Activated CD8-positive, alpha-beta T cell treated with anti-CD3 and anti-CD28 coated beads for 36 hours (primary cell): ENCODE data around the gene OAT. TPM values are rescaled to one million over a fixed set of nuclear protein-coding genes. Genes with fewer than 3 reads are reported as not detected.

Experiments used
- ATAC-seq: fragments of 200-7000 bp; cut with Tn5 transposase; one replicate; pipeline ENCODE4 v1.10.0; 2021; ENCODE audit warnings: mild to moderate bottlenecking, moderate library complexity
- CTCF ChIA-PET: fragments of 350-600 bp; sonication (Branson Sonifier 250); formaldehyde crosslinking; loops from one replicate; lab custom pipeline; 2021; ENCODE audit warnings: antibody characterized with exemption; lab: Charles Lee
- POLR2A ChIA-PET: fragments of 350-600 bp; sonication (Branson Sonifier 250); formaldehyde crosslinking; loops from one replicate; lab custom pipeline; 2021; ENCODE audit warnings: antibody characterized with exemption; lab: Charles Lee
- DNase-seq: peaks from one replicate; pipeline ENCODE4 v3.0.0-alpha.2; 2020
- H3K27ac Mint-ChIP-seq: one replicate; pipeline ENCODE4 v1.8.0; 2021; ENCODE audit warnings: mild to moderate bottlenecking, mixed read lengths
- H3K27me3 Mint-ChIP-seq: one replicate; pipeline ENCODE4 v1.8.0; 2021; ENCODE audit warnings: mixed read lengths
- H3K36me3 Mint-ChIP-seq: one replicate; pipeline ENCODE4 v1.8.0; 2021; ENCODE audit warnings: low read depth, mixed read lengths
- H3K4me1 Mint-ChIP-seq: one replicate; pipeline ENCODE4 v1.8.0; 2021; ENCODE audit warnings: low read depth, mixed read lengths
- H3K4me3 Mint-ChIP-seq: one replicate; pipeline ENCODE4 v1.8.0; 2021; ENCODE audit warnings: mild to moderate bottlenecking, moderate library complexity, mixed read lengths
- H3K9me3 Mint-ChIP-seq: one replicate; pipeline ENCODE4 v1.8.0; 2021; ENCODE audit warnings: mixed read lengths
- intact Hi-C: fragments of 100-400 bp; cut with micrococcal nuclease; formaldehyde crosslinking; loops from one replicate; pipeline ENCODE4 v1.10.0; 2022
- total RNA-seq, 2 experiments: library from RNA; stranded (reverse); gene quantifications; one replicate each; pipeline ENCODE4 v1.2.3, GENCODE V29; 2021
- TF ChIP-seq, protein P1 (sequence below): fragments of 200-600 bp; IDR thresholded peaks from one replicate; pipeline ENCODE4 v1.8.0; 2022; ENCODE audit warnings: antibody characterized with exemption, mild to moderate bottlenecking

The OAT gene
- total RNA-seq, 2 experiments from 2014 or later = 40.2 to 44.3 TPM

DNA sequence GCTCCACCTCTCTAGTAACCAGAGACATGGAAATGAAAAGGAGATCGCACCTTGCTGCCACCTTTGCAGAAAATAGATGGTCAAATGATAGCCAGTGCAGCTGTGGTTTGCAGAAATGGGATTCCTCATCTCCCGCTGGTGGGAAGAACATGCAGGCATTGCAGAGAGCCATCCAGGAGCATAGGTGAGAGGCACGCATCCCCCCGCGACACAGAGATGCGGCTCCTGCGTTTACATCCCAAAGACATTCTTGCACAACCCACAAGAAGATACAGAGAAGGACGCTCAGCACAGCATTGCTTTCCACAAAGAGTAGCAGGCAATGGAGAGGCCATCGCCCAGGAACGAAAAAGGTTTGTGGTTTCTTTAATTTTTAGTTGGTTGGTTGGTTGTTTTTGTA, 56.2 kb downstream of the OAT start:
- Mint-ChIP-seq H3K4me1 (no peaks in the 10 kb centered on the region), H3K9me3 (no peaks in the 10 kb centered on the region), H3K4me3 (no peak overlapping the region), H3K27me3 (peaks cover 1% of the 10 kb centered on the region), H3K27ac (no peak overlapping the region), H3K36me3 (no peaks in the 10 kb centered on the region)
- TF ChIP-seq, protein P1, sequence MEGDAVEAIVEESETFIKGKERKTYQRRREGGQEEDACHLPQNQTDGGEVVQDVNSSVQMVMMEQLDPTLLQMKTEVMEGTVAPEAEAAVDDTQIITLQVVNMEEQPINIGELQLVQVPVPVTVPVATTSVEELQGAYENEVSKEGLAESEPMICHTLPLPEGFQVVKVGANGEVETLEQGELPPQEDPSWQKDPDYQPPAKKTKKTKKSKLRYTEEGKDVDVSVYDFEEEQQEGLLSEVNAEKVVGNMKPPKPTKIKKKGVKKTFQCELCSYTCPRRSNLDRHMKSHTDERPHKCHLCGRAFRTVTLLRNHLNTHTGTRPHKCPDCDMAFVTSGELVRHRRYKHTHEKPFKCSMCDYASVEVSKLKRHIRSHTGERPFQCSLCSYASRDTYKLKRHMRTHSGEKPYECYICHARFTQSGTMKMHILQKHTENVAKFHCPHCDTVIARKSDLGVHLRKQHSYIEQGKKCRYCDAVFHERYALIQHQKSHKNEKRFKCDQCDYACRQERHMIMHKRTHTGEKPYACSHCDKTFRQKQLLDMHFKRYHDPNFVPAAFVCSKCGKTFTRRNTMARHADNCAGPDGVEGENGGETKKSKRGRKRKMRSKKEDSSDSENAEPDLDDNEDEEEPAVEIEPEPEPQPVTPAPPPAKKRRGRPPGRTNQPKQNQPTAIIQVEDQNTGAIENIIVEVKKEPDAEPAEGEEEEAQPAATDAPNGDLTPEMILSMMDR = no peak
- ChIA-PET CTCF (interaction anchor here (1.0 to 1.3 kb wide), 2 partner anchors 13 to 27 kb away, joined by 3 to 4 read pairs; no protein-coding TSS in a partner anchor), POLR2A (no interaction called here)
- DNase-seq = no peak
- intact Hi-C loops = no loop called here
- ATAC-seq = no peak

DNA sequence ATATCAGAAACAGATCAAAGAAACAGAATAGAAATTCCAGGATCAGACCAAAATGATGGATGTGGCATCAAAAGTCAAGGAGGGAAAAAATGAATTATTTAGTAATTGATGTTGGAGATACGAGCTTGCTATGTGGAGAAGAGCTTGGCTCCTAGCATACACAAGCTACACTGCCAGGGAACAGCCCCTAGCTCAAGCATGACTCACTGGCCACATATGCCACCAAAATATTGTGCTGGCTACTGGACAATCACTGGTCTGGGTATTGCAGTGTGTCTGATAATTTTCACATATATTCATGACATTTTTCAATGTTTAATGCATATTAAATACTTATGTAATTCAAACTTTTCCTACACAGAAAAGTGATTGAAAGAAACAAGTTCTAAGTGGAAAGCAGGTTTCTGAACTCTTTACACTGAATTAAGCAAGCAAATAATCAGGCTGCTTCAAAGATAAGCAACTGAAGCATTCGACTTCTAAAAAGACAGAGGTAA, 59.3 kb downstream of the OAT start:
- ChIA-PET CTCF (interaction anchor here (1.1 kb wide), 1 partner anchor 29 kb away, joined by 4 read pairs; no protein-coding TSS in a partner anchor), POLR2A (no interaction called here)
- Mint-ChIP-seq H3K27ac (no peak overlapping the region), H3K4me3 (no peak overlapping the region), H3K9me3 (no peaks in the 10 kb centered on the region), H3K4me1 (peaks cover 5% of the 10 kb centered on the region), H3K36me3 (no peaks in the 10 kb centered on the region), H3K27me3 (no peaks in the 10 kb centered on the region)
- no peak for ATAC-seq
- DNase-seq = no peak
- intact Hi-C loops = no loop called here
- TF ChIP-seq, protein P1 = no peak

DNA sequence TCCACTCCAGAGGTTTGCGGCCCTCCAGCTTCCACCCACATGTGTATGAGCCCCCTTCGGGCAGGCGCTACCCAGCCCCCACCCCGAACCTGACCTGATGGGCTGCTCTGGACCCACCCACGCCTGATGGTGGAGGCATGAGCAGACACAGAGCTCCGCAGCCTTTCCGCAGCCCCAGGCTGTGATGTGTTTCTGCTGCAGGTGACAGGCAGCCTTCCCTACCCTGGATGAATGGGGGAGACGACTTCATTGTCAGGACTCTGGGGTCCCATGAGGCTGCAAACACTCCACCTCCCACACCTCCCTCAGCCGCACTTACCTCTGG, 61.2 kb downstream of the OAT start:
- H3K9me3 Mint-ChIP-seq = no peaks in the 10 kb centered on the region
- intact Hi-C loops = no loop called here
- no peaks in the 10 kb centered on the region for H3K27me3 Mint-ChIP-seq
- H3K4me3 Mint-ChIP-seq = no peak overlapping the region
- ChIA-PET CTCF (interaction anchor here (1.5 kb wide), 1 partner anchor 32 kb away, joined by 9 read pairs; no protein-coding TSS in a partner anchor), POLR2A (no interaction called here)
- ATAC-seq = no peak
- H3K27ac Mint-ChIP-seq = no peak overlapping the region
- DNase-seq = no peak
- peaks cover 6% of the 10 kb centered on the region for H3K4me1 Mint-ChIP-seq
- TF ChIP-seq, protein P1 = no peak
- no peaks in the 10 kb centered on the region for H3K36me3 Mint-ChIP-seq

DNA sequence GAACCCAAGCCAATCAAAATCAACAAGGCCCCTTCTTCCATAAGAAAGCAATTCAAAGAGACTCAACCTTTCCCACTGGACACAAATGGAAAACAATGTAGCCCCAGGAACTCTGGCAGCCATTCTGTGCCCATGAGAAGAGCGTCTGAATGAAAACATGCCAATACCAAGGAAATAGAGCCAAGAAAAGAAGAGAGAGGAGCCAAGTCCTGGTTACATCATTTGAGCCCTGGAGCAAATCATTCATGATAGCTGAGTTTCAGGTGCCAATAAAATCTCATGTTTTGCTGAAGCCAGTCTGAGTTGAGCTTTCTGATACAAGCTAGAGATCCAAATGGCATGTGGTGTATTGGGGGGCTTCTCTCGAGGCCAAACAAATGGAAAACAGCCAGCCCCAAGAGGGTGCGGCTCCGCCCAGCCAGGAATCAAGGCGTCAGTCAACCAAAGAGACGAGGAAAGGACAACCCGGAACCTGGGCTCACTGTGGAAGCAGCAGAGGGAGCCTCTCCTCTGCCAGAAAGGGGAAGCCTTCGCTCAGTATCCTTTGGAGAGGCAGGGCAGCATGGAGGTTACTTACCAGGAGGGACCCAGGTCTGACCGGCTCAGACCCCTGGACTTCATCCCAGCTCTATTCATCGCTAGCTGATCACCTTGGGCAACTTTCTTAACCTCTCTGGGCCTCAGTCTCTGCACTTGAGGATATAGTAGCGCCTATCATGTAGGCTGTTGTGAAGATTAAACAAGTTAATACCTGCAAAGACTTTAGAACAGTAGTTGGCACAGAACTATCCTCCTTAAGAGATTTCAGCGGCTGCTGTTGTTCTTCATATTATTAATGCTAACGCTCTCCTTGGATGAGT, 61.8 kb downstream of the OAT start:
- Mint-ChIP-seq H3K27me3 (no peaks in the 10 kb centered on the region), H3K4me1 (peaks cover 6% of the 10 kb centered on the region), H3K27ac (no peak overlapping the region), H3K36me3 (no peaks in the 10 kb centered on the region), H3K4me3 (no peak overlapping the region), H3K9me3 (no peaks in the 10 kb centered on the region)
- TF ChIP-seq, protein P1 = no peak
- DNase-seq (no peak), ATAC-seq (no peak)
- intact Hi-C loops = no loop called here
- CTCF ChIA-PET = interaction anchor here (0.7 to 1.5 kb wide), 2 partner anchors 32 to 33 kb away, joined by 4 to 9 read pairs; no protein-coding TSS in a partner anchor
- POLR2A ChIA-PET = no interaction called here
